NCI-H460 (cell line): ENCODE measurements around the gene NPC1. TPM values are rescaled to one million over a fixed set of nuclear protein-coding genes. Genes with fewer than 3 reads are reported as not detected.
"Not testable (repeated sequence)": the region's sequence is repeated elsewhere in the genome, so short reads cannot be mapped to it uniquely, and the experiment has no call there.

ENCODE experiments used
- DNase-seq: peaks from one replicate; pipeline ENCODE4 v3.0.0-alpha.2; 2016; ENCODE audit warnings: low read depth; ENCODE audit errors: extremely low read depth
- polyA plus RNA-seq: library from polyadenylated mRNA; depleted of rRNA; stranded (reverse); fragments of >200 nt; gene quantifications from 2 replicates; pipeline ENCODE4 v1.2.3, GENCODE V29; 2014; cell fraction: nucleus; rRNA removed
- total RNA-seq: library from RNA; depleted of rRNA; stranded (reverse); fragments of >200 nt; shearing (Covaris generic); gene quantifications from 2 replicates; pipeline ENCODE4 v1.2.3, GENCODE V29; 2014; rRNA removed

The NPC1 gene
- total RNA-seq: 36.0 and 43.3 TPM in 2 replicates
- polyA plus RNA-seq: 49.0 and 53.7 TPM in 2 replicates

GRCh38 chr18:23586249-23587196 is at the start of gene NPC1:
Gene NPC1, minus strand, starts transcription at chr18:23586506. Its CDS starts 163 bp downstream, at chr18:23586343.
- peak; percentile 84 for DNase-seq

GRCh38 chr18:23636071-23636399 is 49.7 kb upstream of the NPC1 start:
- DNase-seq: no peak

GRCh38 chr18:23635283-23636070 is 49.2 kb upstream of the NPC1 start:
- DNase-seq: no peak

- no peak for DNase-seq
These were observed 48.4 kb upstream of the NPC1 start for GRCh38 chr18:23634692-23635091.

- DNase-seq: no peak
These were observed 46.3 kb upstream of the NPC1 start for GRCh38 chr18:23632615-23633014.

- DNase-seq: no peak
These were observed 45.4 kb upstream of the NPC1 start for GRCh38 chr18:23631746-23632145.

GRCh38 chr18:23631312-23631711 is 45.0 kb upstream of the NPC1 start:
- DNase-seq: no peak

GRCh38 chr18:23629444-23629946 is 43.2 kb upstream of the NPC1 start:
- DNase-seq: no peak

GRCh38 chr18:23627970-23628369 is 41.7 kb upstream of the NPC1 start:
- DNase-seq: no peak

- DNase-seq: peak; percentile 44
These were observed 41.0 kb upstream of the NPC1 start for GRCh38 chr18:23627321-23627720.

- DNase-seq: peak; percentile 41
These were observed 40.4 kb upstream of the NPC1 start for GRCh38 chr18:23626451-23627279.

GRCh38 chr18:23623040-23623439 is 36.7 kb upstream of the NPC1 start:
- no peak for DNase-seq

- DNase-seq: no peak
These were observed 33.1 kb upstream of the NPC1 start for GRCh38 chr18:23619388-23619881.

GRCh38 chr18:23618862-23619387 is 32.6 kb upstream of the NPC1 start:
- DNase-seq: no peak

- DNase-seq: no peak
These were observed 31.2 kb upstream of the NPC1 start for GRCh38 chr18:23617412-23618014.

- no peak for DNase-seq
These were observed 30.0 kb upstream of the NPC1 start for GRCh38 chr18:23616258-23616657.

GRCh38 chr18:23614891-23615290 is 28.6 kb upstream of the NPC1 start:
- no peak for DNase-seq

GRCh38 chr18:23614413-23614812 is 28.1 kb upstream of the NPC1 start:
- DNase-seq: no peak

- not testable (repeated sequence) for DNase-seq
These were observed 26.8 kb upstream of the NPC1 start for GRCh38 chr18:23613091-23613475.
